HepG2 (cell line): ENCODE results near the gene ELAPOR1. TPM values are rescaled to one million over a fixed set of nuclear protein-coding genes. Genes with fewer than 3 reads are reported as not detected.

Experiments
- FLYWCH1 ChIP-seq: sonication (generic); formaldehyde crosslinking; IDR thresholded peaks from 2 replicates; pipeline ENCODE4 v1.8.1; 2023; ENCODE audit warnings: mild to moderate bottlenecking, missing genetic modification reagents
- MIXL1 ChIP-seq: IDR thresholded peaks from 2 replicates; pipeline ENCODE4 v1.6.1; 2016
- NCOA1 ChIP-seq: sonication (generic); formaldehyde crosslinking; IDR thresholded peaks from 2 replicates; pipeline ENCODE4 v1.9.0; 2021; ENCODE audit warnings: missing genetic modification reagents
- RORA ChIP-seq: sonication (generic); formaldehyde crosslinking; IDR thresholded peaks from 2 replicates; pipeline ENCODE4 v1.5.0; 2020; ENCODE audit warnings: mild to moderate bottlenecking, missing genetic modification reagents, moderate library complexity
- TP53 ChIP-seq: sonication (generic); formaldehyde crosslinking; conservative IDR thresholded peaks from 2 replicates; pipeline ENCODE4 v1.4.0; 2020; ENCODE audit warnings: missing genetic modification reagents
- ZMYM2 ChIP-seq: sonication (generic); formaldehyde crosslinking; IDR thresholded peaks from 2 replicates; pipeline ENCODE4 v1.8.0; 2022; ENCODE audit warnings: mild to moderate bottlenecking, missing genetic modification reagents
- ZNF766 ChIP-seq: sonication (generic); formaldehyde crosslinking; IDR thresholded peaks from 2 replicates; pipeline ENCODE4 v1.5.0; 2020; ENCODE audit warnings: missing genetic modification reagents, borderline replicate concordance
- ZNF773 ChIP-seq: sonication (generic); formaldehyde crosslinking; IDR thresholded peaks from 2 replicates; pipeline ENCODE4 v1.4.0; 2020; ENCODE audit warnings: missing genetic modification reagents, borderline replicate concordance
- polyA plus RNA-seq, 8 experiments: library from polyadenylated mRNA; depleted of rRNA in 3 of 8; stranded (reverse) in 7 of 8; unstranded in 1 of 8; fragments of >200 nt; fragmentation: Illumina TruSeq in 4 of 8; extraction: Trizol in 4 of 8; gene quantifications; 2 replicates each; pipeline versions ENCODE4 v1.2.1 to v1.2.3, GENCODE V29; 2011 to 2016; ENCODE audit warnings: low read depth in 4 of 8, missing spikeins in 1 of 8, mixed read lengths in 1 of 8; ENCODE audit not compliant: insufficient read depth in 1 of 8
- total RNA-seq, 5 experiments: library from RNA; depleted of rRNA; stranded (reverse); fragments of >200 nt; fragmentation: Illumina TruSeq; extraction: Trizol; gene quantifications; 2 replicates each; pipeline ENCODE4 v1.2.3, GENCODE V29; 2016; ENCODE audit warnings: low read depth in 1 of 5
- TF ChIP-seq, protein P1 (sequence below), 2 experiments: fragments of 450-650 bp in 1 of 2; sonication (generic) in 1 of 2; formaldehyde crosslinking in 1 of 2; IDR thresholded peaks; 2 replicates each; pipeline versions ENCODE4 v1.6.1 to v1.8.0; 2016 to 2022; ENCODE audit warnings: antibody characterized with exemption in 1 of 2, mild to moderate bottlenecking in 1 of 2, missing genetic modification reagents in 1 of 2
- TF ChIP-seq, protein P2 (sequence below): sonication (generic); formaldehyde crosslinking; IDR thresholded peaks from 2 replicates; pipeline ENCODE4 v1.5.0; 2020; ENCODE audit warnings: missing genetic modification reagents
- TF ChIP-seq, protein P3 (sequence below): sonication (generic); formaldehyde crosslinking; IDR thresholded peaks from 2 replicates; pipeline ENCODE4 v1.5.0; 2020; ENCODE audit warnings: mild to moderate bottlenecking, missing genetic modification reagents, moderate library complexity
- TF ChIP-seq, protein P4 (sequence below): sonication (generic); formaldehyde crosslinking; IDR thresholded peaks from 2 replicates; pipeline ENCODE4 v1.8.0; 2022; ENCODE audit warnings: missing genetic modification reagents, mild to moderate bottlenecking, borderline replicate concordance
- TF ChIP-seq, protein P5 (sequence below): sonication (generic); formaldehyde crosslinking; IDR thresholded peaks from 2 replicates; pipeline ENCODE4 v1.4.0; 2020; ENCODE audit warnings: missing genetic modification reagents; ENCODE audit errors: not compliant biosample characterization

ELAPOR1 gene
- total and polyA plus RNA-seq, 2 of the 13 experiments (the other 11 are each of a cell fraction or from before 2014, with no cell fraction given), result 0.13 to 0.20 TPM

DNA sequence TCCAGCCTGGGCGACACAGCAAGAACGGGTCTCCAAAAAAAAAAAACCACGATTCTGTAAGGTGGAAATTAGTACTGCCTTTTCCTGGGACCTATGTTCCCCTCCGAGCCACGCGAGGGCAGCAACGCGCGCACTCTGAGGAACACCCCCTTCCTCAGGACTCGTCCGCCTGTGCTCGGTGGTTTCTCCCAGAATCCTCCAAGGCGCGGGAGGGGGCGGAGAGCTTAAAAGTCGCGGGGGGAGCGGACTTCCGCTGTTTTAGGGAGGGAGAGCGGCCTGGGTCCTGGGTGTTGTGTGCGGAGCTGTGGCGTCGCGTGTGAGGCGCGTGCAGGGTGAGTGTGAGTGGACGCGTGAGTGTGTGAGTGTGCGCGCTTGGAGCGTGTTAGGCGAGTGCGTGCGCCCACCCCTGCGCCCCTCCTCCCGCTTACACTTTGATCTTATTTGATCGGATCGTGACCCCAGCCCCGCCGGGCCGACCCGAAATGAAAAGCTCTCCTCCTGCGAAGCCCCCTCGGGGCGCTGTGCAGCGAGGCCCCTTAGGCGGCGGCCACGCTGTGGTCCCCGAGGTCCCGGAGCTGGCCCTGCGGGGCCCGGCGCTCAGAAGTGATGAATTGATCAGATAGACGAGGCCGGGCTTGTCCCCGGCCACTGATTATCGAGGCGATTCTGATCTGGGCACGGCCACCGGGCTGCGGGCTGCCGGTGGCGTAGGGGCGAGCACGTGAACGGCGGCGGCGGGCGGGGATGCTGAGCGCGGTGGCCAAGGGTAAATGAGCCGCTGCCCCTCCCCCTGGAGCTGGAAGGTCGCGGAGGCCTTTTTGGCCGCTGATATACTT, 13.8 kb upstream of the ELAPOR1 start (continued):
- TF ChIP-seq, protein P1, sequence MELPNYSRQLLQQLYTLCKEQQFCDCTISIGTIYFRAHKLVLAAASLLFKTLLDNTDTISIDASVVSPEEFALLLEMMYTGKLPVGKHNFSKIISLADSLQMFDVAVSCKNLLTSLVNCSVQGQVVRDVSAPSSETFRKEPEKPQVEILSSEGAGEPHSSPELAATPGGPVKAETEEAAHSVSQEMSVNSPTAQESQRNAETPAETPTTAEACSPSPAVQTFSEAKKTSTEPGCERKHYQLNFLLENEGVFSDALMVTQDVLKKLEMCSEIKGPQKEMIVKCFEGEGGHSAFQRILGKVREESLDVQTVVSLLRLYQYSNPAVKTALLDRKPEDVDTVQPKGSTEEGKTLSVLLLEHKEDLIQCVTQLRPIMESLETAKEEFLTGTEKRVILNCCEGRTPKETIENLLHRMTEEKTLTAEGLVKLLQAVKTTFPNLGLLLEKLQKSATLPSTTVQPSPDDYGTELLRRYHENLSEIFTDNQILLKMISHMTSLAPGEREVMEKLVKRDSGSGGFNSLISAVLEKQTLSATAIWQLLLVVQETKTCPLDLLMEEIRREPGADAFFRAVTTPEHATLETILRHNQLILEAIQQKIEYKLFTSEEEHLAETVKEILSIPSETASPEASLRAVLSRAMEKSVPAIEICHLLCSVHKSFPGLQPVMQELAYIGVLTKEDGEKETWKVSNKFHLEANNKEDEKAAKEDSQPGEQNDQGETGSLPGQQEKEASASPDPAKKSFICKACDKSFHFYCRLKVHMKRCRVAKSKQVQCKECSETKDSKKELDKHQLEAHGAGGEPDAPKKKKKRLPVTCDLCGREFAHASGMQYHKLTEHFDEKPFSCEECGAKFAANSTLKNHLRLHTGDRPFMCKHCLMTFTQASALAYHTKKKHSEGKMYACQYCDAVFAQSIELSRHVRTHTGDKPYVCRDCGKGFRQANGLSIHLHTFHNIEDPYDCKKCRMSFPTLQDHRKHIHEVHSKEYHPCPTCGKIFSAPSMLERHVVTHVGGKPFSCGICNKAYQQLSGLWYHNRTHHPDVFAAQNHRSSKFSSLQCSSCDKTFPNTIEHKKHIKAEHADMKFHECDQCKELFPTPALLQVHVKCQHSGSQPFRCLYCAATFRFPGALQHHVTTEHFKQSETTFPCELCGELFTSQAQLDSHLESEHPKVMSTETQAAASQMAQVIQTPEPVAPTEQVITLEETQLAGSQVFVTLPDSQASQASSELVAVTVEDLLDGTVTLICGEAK (IDR thresholded peaks at IDR 0.05), result no peak
- TF ChIP-seq, protein P1 (CRISPR knock-in tag; IDR thresholded peaks at IDR 0.05), result peak; percentile 92
- TF ChIP-seq ZNF773 (CRISPR knock-in tag), result 0 out of 2 replicates have a peak, but pooled peaks have one; percentile 68
- no peak for TF ChIP-seq RORA (CRISPR knock-in tag)
- peak; percentile 87; the same call in 1 of the 2 replicates for TF ChIP-seq ZNF766 (CRISPR knock-in tag)
- TF ChIP-seq, protein P2, sequence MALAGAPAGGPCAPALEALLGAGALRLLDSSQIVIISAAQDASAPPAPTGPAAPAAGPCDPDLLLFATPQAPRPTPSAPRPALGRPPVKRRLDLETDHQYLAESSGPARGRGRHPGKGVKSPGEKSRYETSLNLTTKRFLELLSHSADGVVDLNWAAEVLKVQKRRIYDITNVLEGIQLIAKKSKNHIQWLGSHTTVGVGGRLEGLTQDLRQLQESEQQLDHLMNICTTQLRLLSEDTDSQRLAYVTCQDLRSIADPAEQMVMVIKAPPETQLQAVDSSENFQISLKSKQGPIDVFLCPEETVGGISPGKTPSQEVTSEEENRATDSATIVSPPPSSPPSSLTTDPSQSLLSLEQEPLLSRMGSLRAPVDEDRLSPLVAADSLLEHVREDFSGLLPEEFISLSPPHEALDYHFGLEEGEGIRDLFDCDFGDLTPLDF (CRISPR knock-in tag), result no peak; the same call in 1 of the 2 replicates
- TF ChIP-seq MIXL1, result no peak; the same call in none of the 2 replicates
- TF ChIP-seq, protein P3, sequence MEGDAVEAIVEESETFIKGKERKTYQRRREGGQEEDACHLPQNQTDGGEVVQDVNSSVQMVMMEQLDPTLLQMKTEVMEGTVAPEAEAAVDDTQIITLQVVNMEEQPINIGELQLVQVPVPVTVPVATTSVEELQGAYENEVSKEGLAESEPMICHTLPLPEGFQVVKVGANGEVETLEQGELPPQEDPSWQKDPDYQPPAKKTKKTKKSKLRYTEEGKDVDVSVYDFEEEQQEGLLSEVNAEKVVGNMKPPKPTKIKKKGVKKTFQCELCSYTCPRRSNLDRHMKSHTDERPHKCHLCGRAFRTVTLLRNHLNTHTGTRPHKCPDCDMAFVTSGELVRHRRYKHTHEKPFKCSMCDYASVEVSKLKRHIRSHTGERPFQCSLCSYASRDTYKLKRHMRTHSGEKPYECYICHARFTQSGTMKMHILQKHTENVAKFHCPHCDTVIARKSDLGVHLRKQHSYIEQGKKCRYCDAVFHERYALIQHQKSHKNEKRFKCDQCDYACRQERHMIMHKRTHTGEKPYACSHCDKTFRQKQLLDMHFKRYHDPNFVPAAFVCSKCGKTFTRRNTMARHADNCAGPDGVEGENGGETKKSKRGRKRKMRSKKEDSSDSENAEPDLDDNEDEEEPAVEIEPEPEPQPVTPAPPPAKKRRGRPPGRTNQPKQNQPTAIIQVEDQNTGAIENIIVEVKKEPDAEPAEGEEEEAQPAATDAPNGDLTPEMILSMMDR, result peak; percentile 96
- TF ChIP-seq, protein P4, sequence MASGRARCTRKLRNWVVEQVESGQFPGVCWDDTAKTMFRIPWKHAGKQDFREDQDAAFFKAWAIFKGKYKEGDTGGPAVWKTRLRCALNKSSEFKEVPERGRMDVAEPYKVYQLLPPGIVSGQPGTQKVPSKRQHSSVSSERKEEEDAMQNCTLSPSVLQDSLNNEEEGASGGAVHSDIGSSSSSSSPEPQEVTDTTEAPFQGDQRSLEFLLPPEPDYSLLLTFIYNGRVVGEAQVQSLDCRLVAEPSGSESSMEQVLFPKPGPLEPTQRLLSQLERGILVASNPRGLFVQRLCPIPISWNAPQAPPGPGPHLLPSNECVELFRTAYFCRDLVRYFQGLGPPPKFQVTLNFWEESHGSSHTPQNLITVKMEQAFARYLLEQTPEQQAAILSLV (CRISPR knock-in tag), result peak; percentile 93; the same call in 1 of the 2 replicates
- TF ChIP-seq ZMYM2 (CRISPR knock-in tag), result peak; percentile 92
- 0 out of 2 replicates have a peak, but pooled peaks have one; percentile 41 for TF ChIP-seq NCOA1
- no peak for TF ChIP-seq TP53 (CRISPR knock-in tag)
- 0 out of 2 replicates have a peak, but pooled peaks have one; percentile 44 for TF ChIP-seq FLYWCH1 (CRISPR knock-in tag)
- TF ChIP-seq, protein P5, sequence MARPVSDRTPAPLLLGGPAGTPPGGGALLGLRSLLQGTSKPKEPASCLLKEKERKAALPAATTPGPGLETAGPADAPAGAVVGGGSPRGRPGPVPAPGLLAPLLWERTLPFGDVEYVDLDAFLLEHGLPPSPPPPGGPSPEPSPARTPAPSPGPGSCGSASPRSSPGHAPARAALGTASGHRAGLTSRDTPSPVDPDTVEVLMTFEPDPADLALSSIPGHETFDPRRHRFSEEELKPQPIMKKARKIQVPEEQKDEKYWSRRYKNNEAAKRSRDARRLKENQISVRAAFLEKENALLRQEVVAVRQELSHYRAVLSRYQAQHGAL, result no peak
